Neuronal stem cell (in vitro differentiated cells): ENCODE measurements around the gene IL16.
A peak's percentile ranks its signal among the peaks of the same experiment; 100 is the strongest.

Experiments
- DNase-seq: peaks from one replicate; pipeline ENCODE4 v3.0.0-alpha.2; 2013; ENCODE audit warnings: low spot score
- H2AFZ ChIP-seq: one replicate; pipeline ENCODE4 v1.6.1; 2013; ENCODE audit warnings: mild to moderate bottlenecking, low read length, inconsistent platforms
- H2AK5ac ChIP-seq: 2 replicates; pipeline ENCODE4 v1.6.1; 2013; ENCODE audit warnings: low read depth, mild to moderate bottlenecking, inconsistent platforms, low read length, moderate library complexity, mixed read lengths
- H2BK120ac ChIP-seq: 2 replicates; pipeline ENCODE4 v1.6.1; 2013; ENCODE audit warnings: low read depth, mild to moderate bottlenecking, inconsistent platforms, low read length, moderate library complexity, mixed read lengths
- H2BK12ac ChIP-seq: one replicate; pipeline ENCODE4 v1.6.1; 2013; ENCODE audit warnings: low read length, inconsistent platforms
- H2BK15ac ChIP-seq: 2 replicates; pipeline ENCODE4 v1.6.1; 2013; ENCODE audit warnings: mild to moderate bottlenecking, low read length, inconsistent platforms, mixed read lengths
- H2BK5ac ChIP-seq: one replicate; pipeline ENCODE4 v1.6.1; 2013; ENCODE audit warnings: inconsistent platforms, mild to moderate bottlenecking, low read length, moderate library complexity
- H3K14ac ChIP-seq: one replicate; pipeline ENCODE4 v1.6.1; 2013; ENCODE audit warnings: low read length, inconsistent platforms
- H3K18ac ChIP-seq: 2 replicates; pipeline ENCODE4 v1.6.1; 2013; ENCODE audit warnings: low read length, inconsistent platforms
- H3K23ac ChIP-seq: 2 replicates; pipeline ENCODE4 v1.6.1; 2013; ENCODE audit warnings: low read depth, mild to moderate bottlenecking, mixed read lengths, low read length, inconsistent platforms; ENCODE audit not compliant: poor library complexity
- H3K27ac ChIP-seq: replicated peaks from 3 replicates; pipeline ENCODE4 v1.5.1; 2013; ENCODE audit warnings: low read length, inconsistent platforms
- H3K27me3 ChIP-seq, 3 experiments: 2 replicates each; pipeline ENCODE4 v1.6.1; 2013; ENCODE audit warnings: low read length in 3 of 3, mild to moderate bottlenecking in 2 of 3, inconsistent platforms in 1 of 3, low read depth in 1 of 3, mixed read lengths in 1 of 3, moderate library complexity in 1 of 3; ENCODE audit not compliant: control insufficient read depth in 3 of 3, insufficient read depth in 3 of 3
- H3K36me3 ChIP-seq, 2 donors: replicated peaks in 1 of 2; 2 replicates each; pipeline ENCODE4 v1.6.1; 2013; ENCODE audit warnings: low read length in 2 of 2; ENCODE audit not compliant: control insufficient read depth in 2 of 2, insufficient read depth in 2 of 2
- H3K4ac ChIP-seq: 2 replicates; pipeline ENCODE4 v1.6.1; 2013; ENCODE audit warnings: inconsistent platforms, mild to moderate bottlenecking, low read length, moderate library complexity
- H3K4me1 ChIP-seq, 2 donors: 1 replicate in 1 of 2; 2 replicates in 1 of 2; pipeline ENCODE4 v1.6.1; 2013; ENCODE audit warnings: low read length in 2 of 2, low read depth in 1 of 2; ENCODE audit not compliant: control insufficient read depth in 2 of 2, insufficient read depth in 1 of 2
- H3K4me2 ChIP-seq: one replicate; pipeline ENCODE4 v1.6.1; 2013; ENCODE audit warnings: mild to moderate bottlenecking, low read length, inconsistent platforms; ENCODE audit not compliant: insufficient read depth, poor library complexity, severe bottlenecking
- H3K4me3 ChIP-seq, 2 donors: 2 replicates each; pipeline ENCODE4 v1.5.1; 2013; ENCODE audit warnings: low read length in 2 of 2, mild to moderate bottlenecking in 2 of 2, inconsistent platforms in 1 of 2, moderate library complexity in 1 of 2
- H3K79me1 ChIP-seq: one replicate; pipeline ENCODE4 v1.6.1; 2013; ENCODE audit warnings: low read depth, mild to moderate bottlenecking, inconsistent platforms, low read length, moderate library complexity
- H3K9ac ChIP-seq: one replicate; pipeline ENCODE4 v1.6.1; 2013; ENCODE audit warnings: mild to moderate bottlenecking, low read depth, low read length, inconsistent platforms; ENCODE audit not compliant: poor library complexity
- H3K9me3 ChIP-seq, 2 donors: replicated peaks in 1 of 2; 2 replicates each; pipeline versions ENCODE3 to v1.6.1; 2013; ENCODE audit warnings: low read length in 2 of 2, mild to moderate bottlenecking in 2 of 2, inconsistent platforms in 1 of 2, low read depth in 1 of 2, mixed read lengths in 1 of 2, moderate library complexity in 1 of 2; ENCODE audit not compliant: control insufficient read depth in 2 of 2, insufficient read depth in 1 of 2
- H4K8ac ChIP-seq: one replicate; pipeline ENCODE4 v1.6.1; 2013; ENCODE audit warnings: low read depth, mild to moderate bottlenecking, inconsistent platforms, low read length, moderate library complexity
- H4K91ac ChIP-seq: one replicate; pipeline ENCODE4 v1.6.1; 2013; ENCODE audit warnings: low read length, low read depth, mild to moderate bottlenecking, inconsistent platforms; ENCODE audit not compliant: poor library complexity
- whole genome bisulfite sequencing, 2 donors: extraction: QIAGEN DNeasy Blood & Tissue Kit; methylation state at CpG; one replicate each; pipeline ENCODE4 v1.1.7; 2013; ENCODE audit warnings: missing lambda C conversion rate in 2 of 2, mixed read lengths in 1 of 2; ENCODE audit not compliant: insufficient read length in 2 of 2, insufficient replicate concordance in 1 of 2; ENCODE audit errors: extremely low coverage in 2 of 2; 5-methylcytosine and 5-hydroxymethylcytosine counted together

IL16 gene

GRCh38 chr15:81303244-81304225 lies 106.9 kb downstream of the IL16 start:
- Histone ChIP-seq H3K27me3 (peaks cover 0 to 16% (median 0%) of the 10 kb centered on the region in 3 experiments), H3K79me1 (no peaks in the 10 kb centered on the region), H3K4me1 (peaks cover 4 to 22% of the 10 kb centered on the region in 2 donors), H3K9ac (no peak overlapping the region), H3K36me3 (no peaks in the 10 kb centered on the region), H2BK15ac (peak overlapping the region; percentile 19), H3K23ac (peak overlapping the region; percentile 46), H4K91ac (peak overlapping the region; percentile 5), H3K14ac (no peak overlapping the region), H2BK120ac (no peak overlapping the region), H2AK5ac (peak overlapping the region; percentile 68), H3K4me3 (no peak overlapping the region), H2BK12ac (no peak overlapping the region), H3K27ac (no peak overlapping the region), H3K9me3 (no peaks in the 10 kb centered on the region), H2BK5ac (no peak overlapping the region), H3K4me2 (no peak overlapping the region), H3K4ac (no peak overlapping the region), H2AFZ (peak overlapping the region; percentile 60), H3K18ac (peak overlapping the region; percentile 61), H4K8ac (no peak overlapping the region)
- DNase-seq, result no peak
- WGBS, 2 donors, result no CpG with 5 or more reads among the region's 9 CpGs

DNA sequence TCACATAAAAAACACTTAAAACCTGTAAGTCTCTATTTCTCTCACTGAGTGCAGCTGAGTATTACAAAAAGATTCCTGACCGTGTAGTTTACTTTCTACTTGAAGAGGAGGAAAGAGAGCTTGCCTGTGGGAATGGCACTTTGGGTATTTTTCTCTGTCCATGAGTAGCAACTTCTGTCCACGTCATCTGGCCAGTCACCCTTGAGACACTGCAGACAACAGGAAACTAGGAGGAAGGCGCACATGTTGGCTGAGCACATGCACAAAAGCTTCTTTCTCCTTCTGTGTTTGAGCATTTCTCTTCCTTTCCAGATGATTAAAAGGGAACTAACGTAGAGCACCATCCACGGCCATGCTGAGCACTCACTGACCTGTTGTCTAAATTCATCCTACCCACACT lies 107.5 kb downstream of the IL16 start:
- no peak overlapping the region for H2BK5ac ChIP-seq
- no peak for DNase-seq

GRCh38 chr15:81308260-81308659 lies 111.6 kb downstream of the IL16 start:
- no peak overlapping the region for H4K8ac ChIP-seq
- H3K4ac ChIP-seq, result no peak overlapping the region
- H3K18ac ChIP-seq, result no peak overlapping the region
- no peaks in the 10 kb centered on the region for H3K27me3 ChIP-seq
- no peak overlapping the region for H3K4me2 ChIP-seq
- no CpG with 5 or more reads among the region's 2 CpGs for WGBS, 2 donors
- no peaks in the 10 kb centered on the region for H3K79me1 ChIP-seq
- H3K23ac ChIP-seq, result no peak overlapping the region
- no peak overlapping the region for H3K14ac ChIP-seq
- no peak overlapping the region for H3K27ac ChIP-seq
- peaks cover 0 to 2% of the 10 kb centered on the region in 2 donors for H3K36me3 ChIP-seq
- H2BK120ac ChIP-seq, result no peak overlapping the region
- no peak overlapping the region for H2AFZ ChIP-seq
- no peak overlapping the region for H2BK5ac ChIP-seq
- H2BK15ac ChIP-seq, result no peak overlapping the region
- no peak overlapping the region for H2AK5ac ChIP-seq
- H3K9ac ChIP-seq, result peak overlapping the region; percentile 34
- H3K4me1 ChIP-seq, result peaks cover 4 to 13% of the 10 kb centered on the region in 2 donors
- no peak for DNase-seq
- no peaks in the 10 kb centered on the region for H3K9me3 ChIP-seq
- no peak overlapping the region for H4K91ac ChIP-seq
- no peak overlapping the region for H3K4me3 ChIP-seq
- no peak overlapping the region for H2BK12ac ChIP-seq

More for the DNA sequence above, 107.5 kb downstream of the IL16 start:
- Histone ChIP-seq H3K9me3 (no peaks in the 10 kb centered on the region), H3K9ac (no peak overlapping the region), H3K27ac (no peak overlapping the region), H3K27me3 (peaks cover 0 to 10% (median 0%) of the 10 kb centered on the region in 3 experiments), H4K91ac (no peak overlapping the region), H3K4me2 (no peak overlapping the region), H2BK15ac (no peak overlapping the region), H2AFZ (peak overlapping the region; percentile 60), H2AK5ac (no peak overlapping the region), H3K23ac (no peak overlapping the region), H3K14ac (no peak overlapping the region), H2BK12ac (no peak overlapping the region), H3K18ac (no peak overlapping the region), H3K36me3 (no peaks in the 10 kb centered on the region), H3K4me1 (peaks cover 4 to 22% of the 10 kb centered on the region in 2 donors), H3K79me1 (no peaks in the 10 kb centered on the region), H3K4ac (no peak overlapping the region), H4K8ac (no peak overlapping the region), H2BK120ac (no peak overlapping the region), H3K4me3 (no peak overlapping the region)
- no CpG with 5 or more reads among the region's 5 CpGs for WGBS, 2 donors

GRCh38 chr15:81309647-81310450 lies 113.2 kb downstream of the IL16 start:
- no peak overlapping the region for H3K27ac ChIP-seq
- no peak overlapping the region for H2BK120ac ChIP-seq
- H2BK12ac ChIP-seq, result no peak overlapping the region
- no peak overlapping the region for H3K18ac ChIP-seq
- H3K79me1 ChIP-seq, result no peaks in the 10 kb centered on the region
- peaks cover 0 to 1% of the 10 kb centered on the region in 2 donors for H3K4me1 ChIP-seq
- no peak overlapping the region for H4K91ac ChIP-seq
- H2BK15ac ChIP-seq, result no peak overlapping the region
- H3K23ac ChIP-seq, result no peak overlapping the region
- no CpG with 5 or more reads among the region's 8 CpGs for WGBS, 2 donors
- no peak overlapping the region for H3K4me2 ChIP-seq
- H3K4me3 ChIP-seq, result no peak overlapping the region
- H4K8ac ChIP-seq, result no peak overlapping the region
- no peak overlapping the region for H3K4ac ChIP-seq
- no peak for DNase-seq
- H3K14ac ChIP-seq, result no peak overlapping the region
- no peaks in the 10 kb centered on the region for H3K27me3 ChIP-seq
- H2BK5ac ChIP-seq, result no peak overlapping the region
- H2AK5ac ChIP-seq, result no peak overlapping the region
- H3K9ac ChIP-seq, result no peak overlapping the region
- H2AFZ ChIP-seq, result no peak overlapping the region
- peaks cover 0 to 2% of the 10 kb centered on the region in 2 donors for H3K36me3 ChIP-seq
- no peaks in the 10 kb centered on the region for H3K9me3 ChIP-seq
